Activated CD8-positive, alpha-beta memory T cell treated with anti-CD3 and anti-CD28 coated beads for 4 hours (primary cell): ENCODE measurements around the gene CCDC8.
"Not testable (repeated sequence)": the region's sequence is repeated elsewhere in the genome, so short reads cannot be mapped to it uniquely, and the experiment has no call there.

ENCODE experiments used
- DNase-seq, 2 donors: peaks; one replicate each; pipeline ENCODE4 v3.0.0-alpha.2; 2020; ENCODE audit warnings: low read depth in 2 of 2

CCDC8 gene

DNA sequence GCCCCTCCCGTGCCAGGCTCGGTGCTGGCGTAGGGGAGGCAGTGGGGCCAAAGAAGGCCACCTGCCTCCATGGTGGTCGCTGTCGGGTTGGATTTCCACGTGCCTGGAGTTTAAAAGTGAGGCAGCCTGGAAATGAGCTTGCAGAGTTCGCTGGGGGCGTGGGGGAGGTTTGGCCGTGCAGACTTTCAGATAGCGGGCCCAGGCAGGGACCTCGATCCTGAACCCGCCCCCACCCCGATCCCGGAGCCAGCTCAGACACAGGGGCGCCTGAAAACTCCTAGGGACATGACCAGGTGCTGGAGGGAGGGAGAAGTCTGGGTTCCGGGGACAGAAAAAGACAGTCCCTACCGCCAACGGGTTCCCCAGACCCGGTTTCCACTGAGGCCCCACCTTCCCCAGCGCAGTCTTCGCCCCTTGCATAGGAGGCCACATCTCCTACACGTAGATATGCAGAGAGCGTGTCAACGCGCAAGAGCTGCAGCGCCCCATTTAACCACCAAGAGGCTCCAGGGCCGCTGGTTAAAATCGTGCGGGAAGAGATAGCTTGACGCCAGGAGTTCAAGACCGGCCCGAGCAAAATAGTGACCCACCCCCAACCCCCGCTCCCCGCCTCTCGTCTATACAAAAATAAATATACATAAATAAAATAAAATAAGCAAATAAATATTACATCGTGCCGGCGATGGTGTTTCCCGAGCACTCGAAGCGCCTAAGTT is 8.5 kb downstream of the CCDC8 start:
- no peak for DNase-seq

DNA sequence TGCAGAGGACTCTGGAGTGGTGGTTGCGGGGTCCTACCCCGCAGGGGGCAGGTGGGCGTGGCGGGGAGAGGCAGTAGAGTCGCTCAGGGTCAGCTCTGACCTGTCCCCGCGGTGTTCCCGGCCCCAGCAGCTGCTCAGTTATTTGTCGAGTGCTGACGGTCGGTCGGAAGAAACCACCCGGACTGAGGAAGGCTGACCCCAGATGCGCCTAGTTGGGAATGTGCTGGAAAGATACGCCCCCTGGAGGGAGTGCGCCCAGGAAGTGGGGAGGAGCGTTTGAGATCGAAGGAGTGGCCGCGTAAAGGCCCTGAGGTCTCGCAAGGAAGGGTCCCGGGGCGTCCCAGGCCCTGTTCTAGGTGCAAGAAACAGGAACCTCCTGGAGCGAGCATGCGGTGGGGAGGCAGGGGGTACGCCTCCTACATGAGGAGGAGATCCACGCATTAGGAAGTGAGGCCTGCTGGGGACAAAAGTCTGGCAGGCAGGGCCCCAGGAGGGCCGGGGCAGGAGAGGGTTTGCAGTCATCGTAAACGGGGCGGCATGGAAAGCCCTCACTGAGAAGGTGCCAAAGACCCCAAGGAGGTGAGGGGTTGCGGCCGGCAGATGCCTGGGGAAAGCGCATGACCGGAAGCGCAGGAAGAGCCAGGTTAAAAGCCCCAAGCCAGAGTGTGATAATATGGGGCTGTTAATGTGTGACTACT is 9.2 kb downstream of the CCDC8 start:
- no peak for DNase-seq

DNA sequence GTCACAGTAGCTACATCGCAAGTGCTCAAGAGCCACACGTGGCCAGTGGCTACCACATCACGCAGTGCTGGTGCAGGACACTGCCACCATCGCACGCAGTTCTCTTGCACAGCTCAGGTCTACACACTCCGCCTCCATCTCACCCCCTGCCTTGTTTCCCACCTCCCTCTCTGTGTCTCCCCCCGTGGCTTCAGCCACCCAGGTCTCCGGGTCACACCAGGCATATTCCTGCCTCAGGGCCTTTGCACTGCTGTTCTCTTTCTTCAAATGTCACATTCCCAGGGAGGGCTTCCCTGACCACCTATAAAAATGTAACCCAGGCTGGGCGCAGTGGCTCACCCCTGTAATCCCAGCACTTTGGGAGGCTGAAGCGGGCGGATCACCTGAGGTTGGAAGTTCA is 10.6 kb downstream of the CCDC8 start:
- DNase-seq = no peak

DNA sequence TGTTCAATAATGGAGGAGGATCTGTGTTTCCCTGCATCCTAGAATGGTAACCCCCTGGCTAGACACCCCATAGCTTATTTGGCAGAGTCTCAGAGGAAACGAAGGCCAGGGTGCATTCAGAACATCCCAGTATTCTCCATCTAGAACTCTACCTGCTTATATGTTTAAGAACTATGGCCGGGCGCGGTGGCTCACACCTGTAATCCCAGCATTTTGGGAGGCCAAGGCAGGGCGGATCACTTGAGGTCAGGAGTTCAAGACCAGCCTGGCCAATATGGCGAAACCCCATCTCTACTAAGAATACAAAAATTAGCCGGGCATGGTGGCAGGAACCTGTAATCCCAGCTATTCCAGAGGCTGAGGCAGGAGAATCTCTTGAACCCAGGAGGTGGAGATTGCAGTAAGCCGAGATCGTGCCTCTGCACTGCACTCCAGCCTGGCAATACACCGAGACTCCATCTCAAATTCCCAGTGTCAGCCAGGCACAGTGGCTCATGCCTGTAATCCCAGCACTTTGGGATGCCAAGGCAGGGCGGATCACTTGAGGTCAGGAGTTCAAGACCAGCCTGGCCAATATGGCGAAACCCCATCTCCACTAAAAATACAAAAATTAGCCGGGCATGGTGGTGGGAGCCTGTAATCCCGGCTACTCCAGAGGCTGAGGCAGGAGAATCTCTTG is 15.4 kb downstream of the CCDC8 start:
- not testable (repeated sequence) for DNase-seq

DNA sequence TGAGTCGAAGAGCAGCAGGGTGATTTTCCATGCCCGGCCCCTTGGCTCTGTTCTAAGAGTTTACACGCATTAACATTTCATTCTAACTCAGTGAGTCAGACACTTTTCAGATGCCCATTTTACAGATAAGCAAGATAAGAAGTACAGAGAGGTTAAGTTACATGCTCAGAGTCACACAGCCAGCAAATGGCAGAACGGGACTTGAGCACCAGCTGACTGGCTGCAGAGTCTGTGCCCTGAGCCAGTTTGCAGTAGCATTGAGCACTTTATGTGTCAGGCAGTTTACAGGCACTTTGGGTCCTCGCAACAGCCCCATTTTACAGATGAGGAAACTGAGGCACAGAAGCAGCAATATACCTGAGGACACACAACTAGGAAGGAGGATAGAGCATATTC is 19.0 kb downstream of the CCDC8 start:
- DNase-seq = no peak

DNA sequence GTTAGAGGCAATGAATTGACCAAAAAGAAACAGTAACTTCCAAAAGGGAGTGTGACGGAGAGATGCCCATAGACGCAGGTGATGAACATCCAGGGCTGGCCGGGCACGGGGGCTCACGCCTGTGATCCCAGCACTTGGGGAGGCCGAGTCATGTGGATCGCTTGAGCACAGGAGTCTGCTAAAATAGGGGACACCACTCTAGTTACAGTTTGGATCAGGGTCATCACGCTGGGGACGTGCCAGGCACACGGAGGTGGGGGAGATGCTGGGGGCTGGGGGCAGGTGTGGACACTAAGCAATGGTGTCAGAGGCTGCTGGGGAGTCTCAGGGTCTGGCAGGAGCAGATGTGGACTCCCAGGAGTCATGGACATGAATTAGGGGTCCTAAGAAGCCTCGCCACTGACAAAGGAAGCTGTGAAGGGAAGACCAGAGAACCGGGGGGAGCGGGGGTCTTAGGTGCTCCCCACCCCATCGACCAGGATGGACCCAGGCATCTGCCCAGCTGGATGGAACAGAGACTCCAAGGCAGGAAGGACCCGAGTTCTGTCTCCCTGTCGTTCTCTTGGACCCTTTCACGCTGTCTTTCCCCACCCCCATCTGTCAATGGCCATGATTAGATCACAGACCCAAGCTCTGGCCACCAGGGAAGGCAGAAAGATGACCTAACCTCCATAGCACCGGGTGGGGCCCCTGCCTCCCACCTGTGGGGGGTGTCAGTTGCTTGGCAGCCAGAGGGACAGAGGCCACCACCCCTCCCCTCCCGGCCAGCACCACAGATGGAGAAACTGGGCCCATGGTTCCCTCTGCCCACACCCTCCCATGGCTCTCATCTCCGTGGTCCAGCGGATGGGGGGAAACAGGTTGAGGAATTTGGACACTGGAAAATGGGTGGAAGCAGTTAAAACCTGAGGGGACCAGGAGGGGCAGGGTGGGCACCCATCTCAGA is 19.6 kb downstream of the CCDC8 start:
- no peak for DNase-seq

DNA sequence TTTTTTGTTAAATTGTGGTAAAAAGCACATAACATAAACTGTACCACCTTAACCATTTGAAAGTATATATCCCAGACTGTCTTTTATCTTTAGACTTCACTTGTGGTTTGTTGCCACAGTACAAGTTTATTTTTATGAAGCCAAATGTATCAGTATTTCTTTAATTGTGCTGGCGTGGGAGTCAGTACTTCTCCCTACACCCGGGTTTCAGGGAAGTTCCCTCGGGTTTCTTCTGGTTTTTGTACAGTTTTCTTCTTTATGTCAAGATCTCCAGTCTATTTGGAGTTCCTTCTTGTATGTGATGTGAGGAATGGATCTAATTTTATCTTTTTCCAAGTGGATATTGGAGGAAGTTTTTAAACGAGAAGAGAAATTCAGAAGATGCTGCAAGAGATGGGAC is 20.5 kb downstream of the CCDC8 start:
- DNase-seq = no peak

DNA sequence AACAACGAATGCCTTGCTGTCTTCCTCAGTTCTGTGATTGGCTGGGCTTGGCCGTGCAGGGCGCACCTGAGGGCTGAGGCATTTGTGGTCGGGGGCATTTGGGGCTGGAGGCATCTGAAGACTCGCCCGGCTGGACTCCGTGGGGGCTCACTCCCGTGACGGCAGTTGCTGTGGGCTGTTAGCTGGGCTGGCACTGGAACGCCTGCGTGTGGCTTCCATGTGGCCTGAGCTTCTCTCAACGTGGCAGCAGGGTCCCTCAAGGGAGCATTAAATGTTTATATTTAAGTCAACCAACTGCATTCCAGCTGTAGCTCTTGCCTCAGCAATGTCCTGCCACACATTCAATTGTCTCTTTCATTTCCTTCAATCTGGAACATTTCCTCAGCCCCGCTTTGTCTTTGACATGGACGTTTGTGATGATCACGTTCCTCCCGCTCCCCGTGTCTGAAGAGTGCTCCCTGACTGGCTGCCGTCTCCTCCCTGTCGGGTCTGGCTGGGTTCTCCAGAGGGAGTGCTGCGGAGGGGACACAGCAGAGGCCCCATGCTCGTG is 21.0 kb downstream of the CCDC8 start:
- DNase-seq = no peak

DNA sequence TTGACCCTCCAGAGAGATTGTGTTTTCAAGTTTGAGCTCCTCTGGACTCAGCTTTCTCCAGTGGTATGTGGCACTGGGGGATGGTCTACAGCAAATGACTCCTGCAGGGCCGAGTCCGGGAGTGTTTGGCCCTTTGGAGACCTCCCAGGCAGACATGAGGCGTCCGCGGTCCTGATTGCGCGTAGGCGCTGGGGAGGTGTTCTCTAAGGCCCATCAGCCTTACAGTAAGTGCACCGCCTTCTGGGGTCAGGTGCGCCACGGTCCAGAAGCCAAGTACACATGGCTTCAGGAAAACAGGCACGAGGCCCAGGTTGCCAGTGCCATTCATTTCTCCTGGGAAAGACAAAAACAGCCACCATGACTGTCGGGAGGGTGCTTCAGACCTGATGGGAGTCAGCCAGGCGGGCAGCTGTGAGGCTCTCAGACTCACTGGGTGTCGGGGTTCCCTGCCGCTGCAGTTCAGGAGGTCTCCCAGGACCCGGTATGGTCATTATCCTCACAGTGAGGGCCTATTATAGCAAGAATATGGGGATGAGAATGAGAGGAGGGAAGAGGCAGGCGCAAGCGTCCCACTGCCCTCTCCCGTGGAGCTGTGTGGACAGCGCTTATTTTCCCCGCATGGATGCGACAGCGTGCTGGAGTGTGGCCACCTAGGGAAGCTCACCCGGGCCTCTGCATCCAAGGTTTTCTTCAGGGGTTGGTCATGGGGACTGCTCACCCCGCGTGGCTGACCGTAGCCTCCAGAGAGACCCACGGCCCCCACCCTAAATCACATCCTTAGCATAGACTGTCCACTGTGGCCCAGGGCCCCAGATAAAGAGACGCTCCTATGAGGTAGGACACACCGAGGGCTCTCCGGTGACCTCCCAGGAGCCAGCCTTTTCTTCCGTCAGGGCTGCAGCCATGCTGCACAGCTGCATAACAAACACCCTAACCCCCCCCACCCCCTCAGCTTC is 21.8 kb downstream of the CCDC8 start:
- no peak for DNase-seq

DNA sequence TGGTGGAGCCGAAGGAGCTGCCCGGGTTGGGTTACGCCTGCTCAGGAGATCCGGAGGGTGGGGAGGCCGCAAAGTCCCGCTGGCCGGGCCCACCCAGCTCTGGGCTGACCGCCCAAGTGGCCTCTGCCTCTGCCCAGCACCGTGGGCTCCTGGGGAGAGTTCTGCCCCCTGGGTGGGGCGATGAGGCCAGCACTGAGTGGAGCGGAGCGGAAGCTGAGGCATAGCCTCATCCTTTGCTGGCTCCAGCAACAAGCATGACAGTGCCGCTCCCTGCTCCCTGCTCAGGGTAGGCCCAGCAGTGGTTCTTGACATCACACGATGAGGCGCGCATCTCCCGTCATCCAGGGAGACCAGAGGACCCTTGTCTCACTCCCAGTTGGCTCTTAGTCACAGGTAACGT is 22.5 kb downstream of the CCDC8 start:
- no peak for DNase-seq

DNA sequence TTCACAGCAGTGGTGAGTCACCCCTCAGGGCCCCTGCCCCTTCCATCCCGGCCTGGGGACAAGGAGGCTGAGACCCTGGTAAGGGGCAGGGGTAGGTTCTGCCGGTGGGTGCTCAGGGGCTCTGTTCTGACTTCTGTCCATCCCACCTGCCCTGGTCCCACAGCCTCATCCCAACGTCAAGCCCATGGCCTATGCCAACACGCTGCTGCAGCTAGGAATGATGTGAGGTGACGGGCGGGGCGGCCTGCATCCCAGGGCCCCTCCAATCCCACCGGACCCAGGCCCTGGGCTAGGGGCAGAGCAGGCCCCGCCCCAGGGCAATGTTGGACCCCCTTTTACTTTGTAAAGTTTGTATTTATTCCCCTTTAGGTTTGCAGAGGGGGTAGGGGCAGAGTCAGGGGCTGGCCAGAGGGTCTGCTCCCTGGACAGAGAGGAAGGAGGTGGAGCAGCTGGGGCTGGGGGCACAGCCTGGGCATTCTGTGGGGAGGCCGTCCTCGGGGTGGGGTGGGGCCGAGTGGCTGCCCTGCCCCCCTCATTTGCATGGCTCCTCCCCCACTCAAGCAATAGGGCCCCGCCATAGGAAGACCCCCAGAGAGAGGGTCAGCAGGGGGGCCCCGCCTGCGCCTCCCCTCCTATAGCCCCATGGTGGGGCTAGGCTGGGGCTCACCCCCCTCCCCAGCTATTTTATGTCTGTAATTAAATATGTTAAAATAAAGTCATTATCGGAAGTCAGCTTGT is 23.1 kb downstream of the CCDC8 start:
- no peak for DNase-seq

DNA sequence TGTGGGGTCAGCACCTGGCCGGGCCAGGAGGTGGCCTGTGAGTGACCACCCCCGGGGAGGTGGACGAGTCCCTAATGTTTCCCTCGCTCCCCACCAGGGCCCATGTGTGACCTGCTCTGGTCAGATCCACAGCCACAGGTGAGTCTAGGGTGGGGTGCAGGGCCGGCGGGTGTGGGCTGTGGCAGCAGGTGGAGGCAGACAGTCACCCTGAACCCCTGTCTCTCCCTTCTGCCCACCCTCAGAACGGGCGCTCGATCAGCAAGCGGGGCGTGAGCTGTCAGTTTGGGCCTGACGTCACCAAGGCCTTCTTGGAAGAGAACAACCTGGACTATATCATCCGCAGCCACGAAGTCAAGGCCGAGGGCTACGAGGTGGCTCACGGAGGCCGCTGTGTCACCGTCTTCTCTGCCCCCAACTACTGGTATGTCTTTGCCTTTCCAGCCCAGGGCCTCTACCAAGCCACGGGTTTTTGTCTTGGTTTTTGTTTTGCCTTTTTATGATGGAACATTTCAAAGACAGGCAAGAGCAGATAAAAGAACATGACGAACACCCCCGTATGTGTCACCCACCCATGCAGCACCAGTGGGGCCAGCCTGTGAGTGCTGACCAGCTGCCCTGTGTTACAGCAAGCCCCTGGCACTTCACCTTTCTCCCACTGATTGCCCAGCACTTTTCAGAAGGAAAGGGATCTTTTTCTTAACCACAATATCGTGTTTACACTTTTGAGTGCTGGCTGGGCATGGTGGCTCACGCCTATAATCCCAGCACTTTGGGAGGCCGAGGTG is 24.9 kb downstream of the CCDC8 start:
- no peak for DNase-seq

DNA sequence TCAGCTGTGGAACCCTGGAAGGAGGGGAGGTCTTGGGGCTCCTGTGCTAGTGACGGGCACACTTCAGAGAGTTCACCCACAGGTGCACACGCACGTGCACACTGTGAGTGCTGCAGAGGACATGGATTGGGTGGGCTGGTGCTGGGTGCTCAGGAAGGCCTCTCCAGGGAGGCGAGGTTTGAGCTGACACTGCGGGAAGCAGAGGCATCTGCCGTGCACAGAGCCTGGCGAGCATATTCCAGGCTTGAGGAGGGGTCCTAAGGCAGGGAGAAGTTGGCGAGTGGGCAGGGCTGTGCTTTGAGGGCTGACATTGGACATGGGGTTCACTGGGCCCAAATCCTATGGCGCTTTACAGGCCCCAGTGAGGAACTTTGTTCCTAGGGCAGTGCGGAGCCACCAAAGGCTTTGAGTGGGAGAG is 25.6 kb downstream of the CCDC8 start:
- DNase-seq = no peak

DNA sequence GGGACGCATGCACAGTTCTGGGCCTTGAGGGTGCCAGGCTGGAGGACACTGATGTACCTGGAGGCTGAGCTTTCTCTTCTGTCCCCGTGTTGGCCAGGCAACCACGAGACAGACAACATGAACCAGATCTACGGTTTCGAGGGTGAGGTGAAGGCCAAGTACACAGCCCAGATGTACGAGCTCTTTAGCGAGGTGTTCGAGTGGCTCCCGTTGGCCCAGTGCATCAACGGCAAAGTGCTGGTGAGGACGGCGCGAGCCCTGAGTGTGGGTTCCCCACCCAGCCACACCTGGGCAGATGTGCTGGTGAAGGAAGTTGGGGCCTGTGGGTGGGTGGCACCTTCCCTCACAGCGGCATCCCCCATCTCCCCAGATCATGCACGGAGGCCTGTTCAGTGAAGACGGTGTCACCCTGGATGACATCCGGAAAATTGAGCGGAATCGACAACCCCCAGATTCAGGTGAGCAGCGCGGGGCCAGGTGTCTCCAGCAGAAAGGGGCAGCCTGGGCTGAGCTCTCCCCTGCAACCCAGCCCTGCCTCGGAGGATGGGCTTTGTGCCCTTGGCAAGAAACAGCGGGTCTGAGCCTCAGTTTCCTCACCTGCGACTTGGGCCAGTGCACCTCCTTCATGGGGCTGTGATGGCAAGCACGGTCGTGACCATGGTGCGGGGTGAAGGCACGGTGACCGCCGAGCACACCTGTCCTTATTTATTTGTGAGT is 26.2 kb downstream of the CCDC8 start:
- DNase-seq = no peak

DNA sequence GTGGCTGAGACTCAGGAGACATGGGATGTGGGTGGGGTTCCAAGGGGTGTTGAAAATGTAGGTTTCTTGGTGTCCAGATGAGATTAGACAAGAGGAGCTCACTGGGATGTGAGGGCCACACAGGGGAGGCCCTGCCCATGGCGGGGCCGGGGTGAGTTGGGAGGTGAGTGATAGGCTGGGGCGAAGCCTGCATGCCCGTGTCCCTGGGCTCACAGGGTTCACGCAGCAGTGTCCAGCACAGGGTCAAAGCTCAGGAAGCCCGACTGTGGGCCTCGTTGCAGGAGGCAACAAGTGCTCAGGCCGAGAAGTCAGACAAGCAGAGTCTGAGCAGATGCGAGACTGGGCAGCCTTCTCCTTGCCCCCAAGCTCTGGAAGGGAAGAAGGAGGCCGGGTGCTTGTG is 27.2 kb downstream of the CCDC8 start:
- no peak for DNase-seq

DNA sequence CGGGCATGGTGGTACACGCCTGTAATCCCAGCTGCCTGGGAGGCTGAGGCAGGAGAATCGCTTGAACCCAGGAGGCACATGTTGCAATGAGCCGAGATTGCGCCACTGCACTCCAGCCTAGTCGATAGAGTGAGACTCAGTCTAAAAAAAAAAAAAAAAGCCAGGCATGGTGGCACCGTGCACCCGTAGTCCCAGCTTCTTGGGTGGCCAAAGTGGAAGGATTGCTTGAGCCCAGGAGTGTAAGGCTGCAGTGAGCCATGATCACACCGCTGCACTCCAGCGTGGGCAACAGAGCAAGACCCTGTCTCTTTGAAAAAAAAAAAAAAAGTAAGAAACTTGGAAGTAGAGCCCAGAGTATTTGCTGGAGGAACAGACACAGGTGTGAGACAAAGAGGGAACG is 27.7 kb downstream of the CCDC8 start:
- DNase-seq = no peak

DNA sequence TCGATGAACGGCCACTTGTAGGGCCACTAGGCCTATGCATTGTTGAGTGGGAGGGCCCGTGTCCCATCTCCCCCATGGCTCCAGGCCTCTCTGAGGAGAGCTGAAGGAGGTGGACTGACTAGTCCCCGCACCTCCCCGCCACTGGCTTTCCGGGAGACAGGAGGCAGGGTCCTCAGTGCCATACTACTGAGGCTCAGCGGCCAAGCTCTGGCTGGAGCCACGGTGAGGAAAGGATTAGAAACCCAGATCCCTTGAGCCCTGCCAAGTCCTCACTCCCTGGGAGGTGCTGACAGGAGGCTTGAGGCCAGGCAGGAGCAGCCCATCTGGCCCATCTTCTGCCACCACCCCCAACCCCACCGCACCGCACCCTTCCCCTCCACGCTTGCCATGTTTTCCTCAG is 29.0 kb downstream of the CCDC8 start:
- DNase-seq = no peak

DNA sequence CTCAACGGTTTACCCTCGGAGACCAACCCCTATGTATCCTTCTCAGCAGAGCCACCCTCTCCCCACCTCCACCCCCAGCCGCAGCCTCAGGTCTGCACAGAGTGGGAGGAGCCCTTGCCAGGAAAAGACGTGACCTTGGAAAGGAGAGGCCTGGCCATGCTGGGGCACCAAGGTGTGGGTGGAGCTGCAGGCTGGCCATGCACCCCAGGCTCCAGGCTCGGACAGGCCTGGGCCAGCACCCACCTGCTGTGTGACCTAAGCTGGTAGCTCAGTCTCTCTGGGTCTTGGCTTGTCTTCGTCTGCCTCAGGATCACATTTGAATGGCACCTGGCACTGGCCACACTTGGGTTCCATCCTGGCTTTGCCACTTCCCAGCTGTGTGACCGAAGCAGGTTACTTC is 29.5 kb downstream of the CCDC8 start:
- DNase-seq = no peak
